Prostate gland (tissue), 2 donors: ENCODE measurements around the gene PTX4. TPM values are rescaled to one million over a fixed set of nuclear protein-coding genes. Genes with fewer than 3 reads are reported as not detected.

Experiments used
- DNase-seq: peaks from one replicate; pipeline ENCODE4 v3.0.0-alpha.2; 2019; ENCODE audit warnings: low spot score
- H3K27ac ChIP-seq, 2 donors: fragments of 200-600 bp; sonication (generic); 2 replicates each; pipeline ENCODE4 v1.5.1; 2017 to 2019
- H3K27me3 ChIP-seq: fragments of 200-600 bp; sonication (generic); replicated peaks from 2 replicates; pipeline ENCODE4 v1.5.1; 2019; ENCODE audit not compliant: insufficient read depth
- H3K36me3 ChIP-seq, 2 donors: fragments of 200-600 bp; sonication (generic); 1 replicate in 1 of 2; 2 replicates in 1 of 2; pipeline versions ENCODE4 v1.5.1 to v1.8.1; 2017 to 2019
- H3K4me1 ChIP-seq: fragments of 200-600 bp; sonication (generic); replicated peaks from 2 replicates; pipeline ENCODE4 v1.5.1; 2019
- H3K4me3 ChIP-seq, 2 donors: fragments of 200-600 bp; sonication (generic); 2 replicates each; pipeline ENCODE4 v1.5.1; 2017 to 2019
- H3K9me3 ChIP-seq: fragments of 200-600 bp; sonication (generic); 2 replicates; pipeline ENCODE4 v1.5.1; 2017
- POLR2A ChIP-seq: fragments of 450-650 bp; IDR thresholded peaks from one replicate; pipeline ENCODE4 v1.6.1; 2016; ENCODE audit warnings: antibody characterized with exemption, mild to moderate bottlenecking
- POLR2AphosphoS5 ChIP-seq: sonication (generic); formaldehyde crosslinking; IDR thresholded peaks from one replicate; pipeline ENCODE4 v1.6.1; 2017; ENCODE audit warnings: antibody characterized with exemption
- WGBS: methylation state at CpG from one replicate; pipeline ENCODE4 v1.1.5; 2018; 5-methylcytosine and 5-hydroxymethylcytosine counted together
- intact Hi-C: fragments of 100-400 bp; cut with DNase I; formaldehyde crosslinking; loops from one replicate; pipeline ENCODE4 v1.14.2; 2022
- total RNA-seq, 2 donors: library from RNA; depleted of rRNA; stranded (reverse); fragments of >200 nt; gene quantifications; one replicate each; pipeline ENCODE4 v1.1.0, GENCODE V29; 2016
- TF ChIP-seq, protein P1 (sequence below), 4 experiments: fragments of 200-600 bp in 2 of 4; fragments of 450-650 bp in 2 of 4; sonication (generic) in 2 of 4; IDR thresholded peaks; 1 replicate in 3 of 4; 2 replicates in 1 of 4; pipeline ENCODE4 v1.5.1; 2016 to 2019; ENCODE audit warnings: antibody characterized with exemption in 4 of 4, mild to moderate bottlenecking in 2 of 4, moderate library complexity in 2 of 4

The PTX4 gene
- total RNA-seq, 2 donors from 2014 or later, result 2.2 TPM; not detected in 1

DNA sequence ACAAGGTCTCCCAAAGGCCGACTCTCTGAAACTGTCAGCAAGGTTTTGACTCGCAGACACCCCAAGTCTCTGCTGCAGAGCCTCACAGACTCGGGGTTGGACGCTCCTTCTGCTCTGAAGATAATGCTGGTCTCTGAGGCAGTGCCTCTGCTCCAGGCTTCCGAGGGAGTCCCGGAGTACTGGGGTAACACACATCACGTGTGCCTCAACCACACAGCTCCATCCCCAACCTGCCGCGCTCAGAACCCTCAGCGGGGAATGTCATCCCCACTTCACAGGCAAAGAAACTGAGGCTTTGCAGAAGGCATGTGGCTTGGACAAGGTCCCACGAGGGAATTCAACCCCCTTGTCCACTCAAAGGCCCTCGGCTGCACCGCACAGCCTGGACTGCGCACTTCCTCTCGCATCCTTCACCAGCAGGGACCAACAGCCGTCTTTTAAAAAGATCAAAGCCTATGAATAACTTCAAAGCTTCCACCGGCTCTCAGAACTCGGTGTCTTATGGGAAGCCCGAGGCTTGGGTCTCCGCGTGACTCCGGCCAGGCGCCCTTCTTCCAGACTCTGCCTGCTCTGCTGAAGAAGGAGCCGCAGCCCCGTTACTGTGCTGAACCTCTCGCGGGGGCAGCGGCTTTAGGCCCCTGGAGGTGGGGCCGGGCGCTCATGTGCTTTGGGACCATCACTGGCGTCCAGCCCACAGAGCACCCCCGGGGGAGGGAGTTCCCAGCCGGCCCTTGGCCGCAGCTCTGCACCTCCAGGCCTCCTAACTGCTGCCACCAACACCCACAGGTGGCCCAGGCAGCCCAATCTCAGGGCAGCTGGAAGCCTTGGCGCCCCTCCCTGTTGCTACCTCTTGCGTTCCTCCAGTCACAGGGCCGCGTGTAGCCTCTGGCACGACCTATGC is 46.9 kb upstream of the PTX4 start:
- Histone ChIP-seq H3K27ac (peak overlapping the region; percentile 81 to 87), H3K27me3 (no peaks in the 10 kb centered on the region), H3K4me3 (peak overlapping the region; percentile 36 to 39), H3K4me1 (no peaks in the 10 kb centered on the region), H3K9me3 (no peaks in the 10 kb centered on the region), H3K36me3 (peaks cover 0 to 6% of the 10 kb centered on the region in 2 donors)
- no peak for DNase-seq
- intact Hi-C loops, result no loop called here
- 62% methylated on average over 31 of the region's 39 CpGs for WGBS
- TF ChIP-seq POLR2A, result no peak
- TF ChIP-seq, protein P1, sequence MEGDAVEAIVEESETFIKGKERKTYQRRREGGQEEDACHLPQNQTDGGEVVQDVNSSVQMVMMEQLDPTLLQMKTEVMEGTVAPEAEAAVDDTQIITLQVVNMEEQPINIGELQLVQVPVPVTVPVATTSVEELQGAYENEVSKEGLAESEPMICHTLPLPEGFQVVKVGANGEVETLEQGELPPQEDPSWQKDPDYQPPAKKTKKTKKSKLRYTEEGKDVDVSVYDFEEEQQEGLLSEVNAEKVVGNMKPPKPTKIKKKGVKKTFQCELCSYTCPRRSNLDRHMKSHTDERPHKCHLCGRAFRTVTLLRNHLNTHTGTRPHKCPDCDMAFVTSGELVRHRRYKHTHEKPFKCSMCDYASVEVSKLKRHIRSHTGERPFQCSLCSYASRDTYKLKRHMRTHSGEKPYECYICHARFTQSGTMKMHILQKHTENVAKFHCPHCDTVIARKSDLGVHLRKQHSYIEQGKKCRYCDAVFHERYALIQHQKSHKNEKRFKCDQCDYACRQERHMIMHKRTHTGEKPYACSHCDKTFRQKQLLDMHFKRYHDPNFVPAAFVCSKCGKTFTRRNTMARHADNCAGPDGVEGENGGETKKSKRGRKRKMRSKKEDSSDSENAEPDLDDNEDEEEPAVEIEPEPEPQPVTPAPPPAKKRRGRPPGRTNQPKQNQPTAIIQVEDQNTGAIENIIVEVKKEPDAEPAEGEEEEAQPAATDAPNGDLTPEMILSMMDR (IDR thresholded peaks at IDR 0.05), result no peak
- no peak for TF ChIP-seq POLR2AphosphoS5

DNA sequence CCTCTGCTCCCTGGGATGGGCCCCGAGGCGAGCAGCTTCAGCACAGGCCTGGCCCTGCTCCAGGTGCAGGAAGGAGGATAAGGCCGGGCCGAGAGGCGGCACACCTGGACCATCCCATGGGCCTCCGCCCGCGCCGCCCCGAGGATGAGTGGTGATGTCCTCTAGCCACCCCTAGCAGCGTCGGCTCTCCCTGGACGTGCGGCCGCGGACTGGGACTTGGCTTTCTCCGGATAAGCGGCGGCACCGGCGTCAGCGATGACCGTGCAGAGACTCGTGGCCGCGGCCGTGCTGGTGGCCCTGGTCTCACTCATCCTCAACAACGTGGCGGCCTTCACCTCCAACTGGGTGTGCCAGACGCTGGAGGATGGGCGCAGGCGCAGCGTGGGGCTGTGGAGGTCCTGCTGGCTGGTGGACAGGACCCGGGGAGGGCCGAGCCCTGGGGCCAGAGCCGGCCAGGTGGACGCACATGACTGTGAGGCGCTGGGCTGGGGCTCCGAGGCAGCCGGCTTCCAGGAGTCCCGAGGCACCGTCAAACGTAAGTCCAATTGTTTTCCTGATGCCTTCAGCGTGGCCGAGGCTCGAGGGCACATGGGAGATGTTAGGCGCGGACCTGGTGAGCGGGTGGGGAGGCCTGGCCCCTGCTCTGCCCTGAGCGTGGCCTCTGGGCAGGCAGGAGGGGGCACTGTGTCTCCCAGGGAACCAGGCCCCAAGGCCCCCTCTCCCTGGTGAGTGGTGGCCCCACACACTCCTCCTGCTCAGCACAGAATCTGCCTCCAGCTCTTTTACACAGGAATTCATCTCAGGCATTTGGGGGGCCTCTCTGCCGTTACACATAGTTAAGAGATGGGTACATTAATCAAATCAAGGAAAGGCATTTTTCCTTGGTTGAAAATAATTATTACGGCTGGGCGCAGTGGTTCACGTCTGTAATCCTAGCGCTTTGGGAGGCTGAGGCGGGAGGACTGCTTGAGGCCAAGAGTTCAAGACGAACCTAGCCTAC is 45.6 kb upstream of the PTX4 start:
- Histone ChIP-seq H3K4me1 (no peaks in the 10 kb centered on the region), H3K27me3 (no peaks in the 10 kb centered on the region), H3K9me3 (no peaks in the 10 kb centered on the region), H3K4me3 (peak overlapping the region; percentile 36 to 39), H3K36me3 (peaks cover 0 to 6% of the 10 kb centered on the region in 2 donors), H3K27ac (peak overlapping the region; percentile 81 to 87)
- intact Hi-C loops, result loop anchor here (5.0 kb wide), 1 partner anchor 78 kb away; the partner anchor contains the start of genes CRAMP1 and IFT140
- 78% methylated on average over 34 of the region's 57 CpGs for WGBS
- TF ChIP-seq POLR2AphosphoS5 (no peak), POLR2A (no peak)
- TF ChIP-seq, protein P1 (IDR thresholded peaks at IDR 0.05), result no peak
- no peak for DNase-seq

DNA sequence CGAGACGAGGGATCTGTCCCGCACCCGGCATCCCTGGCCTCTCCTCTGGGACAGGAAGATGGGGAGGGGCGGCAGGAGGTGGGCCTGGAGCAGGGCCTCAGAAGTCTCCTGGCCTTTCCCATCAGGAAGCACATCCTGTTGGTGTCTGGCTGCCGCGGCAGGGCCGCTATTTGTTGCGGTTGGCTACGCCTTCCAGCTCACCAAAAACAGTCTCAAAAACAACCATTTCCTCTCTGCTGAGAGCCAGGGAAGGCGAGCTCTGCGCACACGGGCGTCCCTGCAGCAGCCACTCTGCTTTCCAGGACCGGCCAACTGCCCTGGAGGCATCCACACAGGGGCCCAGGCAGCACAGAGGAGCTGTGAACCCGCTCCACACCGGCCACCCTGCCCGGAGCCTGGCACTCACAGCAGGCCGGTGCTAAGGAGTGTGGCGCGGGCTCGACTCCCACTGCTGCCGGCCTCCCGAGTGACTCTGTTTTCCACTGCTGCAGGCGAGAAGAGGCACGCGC is 44.8 kb upstream of the PTX4 start, which contains the start of gene TMEM204:
TSS of gene TMEM204 (plus strand) at position 224 of the 509 bp plus-strand sequence. CDS start 610 bp downstream, outside the sequence.
- H3K36me3 ChIP-seq, result peaks cover 0 to 6% of the 10 kb centered on the region in 2 donors
- intact Hi-C loops, result loop anchor here (5.0 kb wide), 1 partner anchor 79 kb away; the partner anchor contains the start of genes CRAMP1 and IFT140
- WGBS, result 59% methylated on average over 27 of the region's 27 CpGs
- no peaks in the 10 kb centered on the region for H3K4me1 ChIP-seq
- peak within 1 kb of the TSS; percentile 36 to 39 for H3K4me3 ChIP-seq
- peak within 1 kb of the TSS; percentile 81 to 87 for H3K27ac ChIP-seq
- DNase-seq, result no peak
- no peaks in the 10 kb centered on the region for H3K27me3 ChIP-seq
- no peaks in the 10 kb centered on the region for H3K9me3 ChIP-seq
- TF ChIP-seq POLR2A, result no peak
- TF ChIP-seq, protein P1 (IDR thresholded peaks at IDR 0.05), result no peak
- TF ChIP-seq POLR2AphosphoS5, result peak; percentile 41

DNA sequence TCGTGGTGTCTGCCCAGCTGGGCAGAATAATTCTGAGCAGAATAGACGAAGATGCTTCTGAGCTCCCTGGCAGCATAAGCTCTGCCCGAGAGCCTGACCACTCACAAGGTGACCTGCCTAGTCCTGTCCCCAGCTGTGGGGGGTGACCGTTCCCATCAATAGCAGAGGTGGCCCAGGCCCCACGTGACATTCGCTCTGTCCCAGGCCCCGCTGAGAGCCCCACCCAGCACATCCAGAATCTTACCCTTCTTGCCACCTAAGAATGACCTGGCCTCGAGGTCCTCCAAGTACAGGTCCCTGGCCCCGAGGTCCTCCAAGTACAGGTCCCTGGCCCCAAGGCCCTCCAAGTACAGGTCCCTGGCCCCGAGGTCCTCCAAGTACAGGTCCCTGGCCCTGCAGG is 44.0 kb upstream of the PTX4 start:
- Histone ChIP-seq H3K27me3 (no peaks in the 10 kb centered on the region), H3K36me3 (peaks cover 0 to 6% of the 10 kb centered on the region in 2 donors), H3K4me1 (no peaks in the 10 kb centered on the region), H3K9me3 (no peaks in the 10 kb centered on the region), H3K27ac (peak overlapping the region; percentile 81 to 87), H3K4me3 (peak overlapping the region in 1 of 2 donors; percentile 2)
- intact Hi-C loops, result loop anchor here (5.0 kb wide), 1 partner anchor 80 kb away; the partner anchor contains the start of genes CRAMP1 and IFT140
- no peak for DNase-seq
- WGBS, result 64% methylated on average over 10 of the region's 10 CpGs
- TF ChIP-seq POLR2AphosphoS5 (no peak), POLR2A (no peak)
- TF ChIP-seq, protein P1 (IDR thresholded peaks at IDR 0.05), result no peak
